HepG2 (cell line): ENCODE results near the gene S100P. TPM values are rescaled to one million over a fixed set of nuclear protein-coding genes. Genes with fewer than 3 reads are reported as not detected.

Source experiments
- CC2D1A ChIP-seq: sonication (generic); formaldehyde crosslinking; IDR thresholded peaks from 2 replicates; pipeline ENCODE4 v1.8.1; 2023; ENCODE audit warnings: mild to moderate bottlenecking, missing genetic modification reagents
- GZF1 ChIP-seq: sonication (generic); formaldehyde crosslinking; IDR thresholded peaks from 2 replicates; pipeline ENCODE4 v1.5.1; 2020; ENCODE audit warnings: mild to moderate bottlenecking, missing genetic modification reagents
- HCFC1 ChIP-seq: fragments of 150-350 bp; IDR thresholded peaks from 2 replicates; pipeline ENCODE4 v1.6.1; 2014; ENCODE audit warnings: low read depth, low read length
- MBNL3 ChIP-seq: fragments of 250-450 bp; sonication (Bioruptor Pico); conservative IDR thresholded peaks from 2 replicates; pipeline ENCODE4 v1.8.0; 2022; ENCODE audit warnings: mild to moderate bottlenecking, inconsistent platforms
- PAF1 ChIP-seq: IDR thresholded peaks from 2 replicates; pipeline ENCODE4 v1.6.1; 2016; ENCODE audit warnings: missing genetic modification reagents, missing compliant biosample characterization
- SNRNP70 ChIP-seq: fragments of 200-400 bp; formaldehyde crosslinking; IDR thresholded peaks from 2 replicates; pipeline ENCODE4 v1.6.1; 2017; ENCODE audit warnings: mild to moderate bottlenecking, low read depth, low read length, moderate library complexity
- STAG1 ChIP-seq: sonication (generic); formaldehyde crosslinking; IDR thresholded peaks from 2 replicates; pipeline ENCODE4 v1.4.0; 2020; ENCODE audit warnings: missing genetic modification reagents
- ZFP41 ChIP-seq: sonication (generic); formaldehyde crosslinking; IDR thresholded peaks from 2 replicates; pipeline ENCODE4 v1.4.0; 2020; ENCODE audit warnings: mild to moderate bottlenecking, missing genetic modification reagents, borderline replicate concordance
- ZNF12 ChIP-seq: sonication (generic); formaldehyde crosslinking; IDR thresholded peaks from 2 replicates; pipeline ENCODE4 v1.5.0; 2020; ENCODE audit warnings: missing genetic modification reagents
- ZNF337 ChIP-seq: sonication (generic); formaldehyde crosslinking; IDR thresholded peaks from 2 replicates; pipeline ENCODE4 v1.5.1; 2020; ENCODE audit warnings: missing genetic modification reagents, low read depth, mild to moderate bottlenecking, borderline replicate concordance
- ZNF441 ChIP-seq: sonication (generic); formaldehyde crosslinking; IDR thresholded peaks from 2 replicates; pipeline ENCODE4 v1.7.0; 2021; ENCODE audit warnings: missing genetic modification reagents, borderline replicate concordance
- ZNF737 ChIP-seq: sonication (generic); formaldehyde crosslinking; IDR thresholded peaks from 2 replicates; pipeline ENCODE4 v1.5.0; 2020; ENCODE audit warnings: missing genetic modification reagents, mild to moderate bottlenecking, borderline replicate concordance
- ZNF768 ChIP-seq: sonication (generic); formaldehyde crosslinking; IDR thresholded peaks from 2 replicates; pipeline ENCODE4 v1.4.0; 2020; ENCODE audit warnings: missing genetic modification reagents
- ZSCAN31 ChIP-seq: sonication (generic); formaldehyde crosslinking; IDR thresholded peaks from 2 replicates; pipeline ENCODE4 v1.5.0; 2020; ENCODE audit warnings: low read depth, mild to moderate bottlenecking, missing genetic modification reagents
- ZSCAN9 ChIP-seq: IDR thresholded peaks from 2 replicates; pipeline ENCODE4 v1.6.1; 2016; ENCODE audit warnings: borderline replicate concordance
- polyA plus RNA-seq, 8 experiments: library from polyadenylated mRNA; depleted of rRNA in 3 of 8; stranded (reverse) in 7 of 8; unstranded in 1 of 8; fragments of >200 nt; fragmentation: Illumina TruSeq in 4 of 8; extraction: Trizol in 4 of 8; gene quantifications; 2 replicates each; pipeline versions ENCODE4 v1.2.1 to v1.2.3, GENCODE V29; 2011 to 2016; ENCODE audit warnings: low read depth in 4 of 8, missing spikeins in 1 of 8, mixed read lengths in 1 of 8; ENCODE audit not compliant: insufficient read depth in 1 of 8
- total RNA-seq, 5 experiments: library from RNA; depleted of rRNA; stranded (reverse); fragments of >200 nt; fragmentation: Illumina TruSeq; extraction: Trizol; gene quantifications; 2 replicates each; pipeline ENCODE4 v1.2.3, GENCODE V29; 2016; ENCODE audit warnings: low read depth in 1 of 5
- TF ChIP-seq, protein P1 (sequence below): sonication (generic); formaldehyde crosslinking; IDR thresholded peaks from 2 replicates; pipeline ENCODE4 v1.8.1; 2022; ENCODE audit warnings: low read depth, mild to moderate bottlenecking, missing genetic modification reagents
- TF ChIP-seq, protein P2 (sequence below): IDR thresholded peaks from 2 replicates; pipeline ENCODE4 v1.6.1; 2016; ENCODE audit warnings: low read depth, borderline replicate concordance
- TF ChIP-seq, protein P3 (sequence below): sonication (generic); formaldehyde crosslinking; IDR thresholded peaks from 2 replicates; pipeline ENCODE4 v1.5.1; 2020; ENCODE audit warnings: missing genetic modification reagents, mild to moderate bottlenecking, borderline replicate concordance
- TF ChIP-seq, protein P4 (sequence below): sonication (generic); formaldehyde crosslinking; IDR thresholded peaks from 2 replicates; pipeline ENCODE4 v1.8.1; 2023; ENCODE audit warnings: missing genetic modification reagents, mild to moderate bottlenecking, borderline replicate concordance
- TF ChIP-seq, protein P5 (sequence below): sonication (generic); formaldehyde crosslinking; IDR thresholded peaks from 2 replicates; pipeline ENCODE4 v1.8.1; 2023; ENCODE audit warnings: mild to moderate bottlenecking, moderate library complexity, missing genetic modification reagents
- TF ChIP-seq, protein P6 (sequence below): sonication (generic); formaldehyde crosslinking; conservative IDR thresholded peaks from 2 replicates; pipeline ENCODE4 v1.5.0; 2020; ENCODE audit warnings: missing genetic modification reagents
- TF ChIP-seq, protein P7 (sequence below): sonication (generic); formaldehyde crosslinking; IDR thresholded peaks from 2 replicates; pipeline ENCODE4 v1.4.0; 2020; ENCODE audit warnings: missing genetic modification reagents

The S100P gene
- total and polyA plus RNA-seq, 2 of the 13 experiments (the other 11 are each of a cell fraction or from before 2014, with no cell fraction given), result 278 to 1,649 TPM

DNA sequence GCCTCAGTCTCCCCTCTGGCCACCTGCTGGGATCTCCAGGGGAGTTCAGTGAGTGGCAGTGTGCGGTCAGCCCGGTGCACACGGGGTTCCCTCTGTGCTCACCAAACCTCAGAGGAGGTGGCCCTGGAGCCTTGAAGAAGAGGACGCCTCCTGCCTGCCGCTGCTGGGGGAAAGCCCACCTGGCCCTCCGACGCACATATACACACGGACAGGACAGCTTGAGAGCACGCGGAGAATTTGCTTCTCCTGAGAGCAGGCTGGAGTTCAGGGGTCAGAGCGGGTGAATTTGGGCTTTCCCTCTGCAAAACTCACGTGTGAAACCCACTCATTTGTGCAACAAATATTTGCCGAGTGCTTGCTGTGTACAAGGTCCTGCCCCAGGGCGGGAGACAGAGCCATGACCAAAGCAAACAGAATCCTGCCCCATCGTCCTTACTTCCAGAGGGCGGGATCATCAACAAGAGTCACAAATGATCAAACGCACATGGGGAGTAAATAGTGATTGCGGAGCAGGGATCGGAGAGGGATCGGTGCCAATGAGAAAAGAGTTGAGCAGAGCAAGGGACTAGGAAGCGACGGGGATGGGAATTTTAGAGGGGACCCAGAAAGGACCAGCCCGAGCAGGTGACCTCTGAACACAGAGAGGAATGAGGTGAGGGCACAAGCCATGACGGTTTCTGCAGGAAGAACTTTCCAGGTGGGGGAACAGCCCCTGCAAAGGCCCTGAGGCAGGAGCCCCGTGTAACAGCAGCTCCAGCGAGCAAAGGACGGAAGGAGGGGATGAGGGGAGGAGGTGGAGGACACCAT lies 39.9 kb downstream of the S100P start (continued):
- TF ChIP-seq, protein P1, sequence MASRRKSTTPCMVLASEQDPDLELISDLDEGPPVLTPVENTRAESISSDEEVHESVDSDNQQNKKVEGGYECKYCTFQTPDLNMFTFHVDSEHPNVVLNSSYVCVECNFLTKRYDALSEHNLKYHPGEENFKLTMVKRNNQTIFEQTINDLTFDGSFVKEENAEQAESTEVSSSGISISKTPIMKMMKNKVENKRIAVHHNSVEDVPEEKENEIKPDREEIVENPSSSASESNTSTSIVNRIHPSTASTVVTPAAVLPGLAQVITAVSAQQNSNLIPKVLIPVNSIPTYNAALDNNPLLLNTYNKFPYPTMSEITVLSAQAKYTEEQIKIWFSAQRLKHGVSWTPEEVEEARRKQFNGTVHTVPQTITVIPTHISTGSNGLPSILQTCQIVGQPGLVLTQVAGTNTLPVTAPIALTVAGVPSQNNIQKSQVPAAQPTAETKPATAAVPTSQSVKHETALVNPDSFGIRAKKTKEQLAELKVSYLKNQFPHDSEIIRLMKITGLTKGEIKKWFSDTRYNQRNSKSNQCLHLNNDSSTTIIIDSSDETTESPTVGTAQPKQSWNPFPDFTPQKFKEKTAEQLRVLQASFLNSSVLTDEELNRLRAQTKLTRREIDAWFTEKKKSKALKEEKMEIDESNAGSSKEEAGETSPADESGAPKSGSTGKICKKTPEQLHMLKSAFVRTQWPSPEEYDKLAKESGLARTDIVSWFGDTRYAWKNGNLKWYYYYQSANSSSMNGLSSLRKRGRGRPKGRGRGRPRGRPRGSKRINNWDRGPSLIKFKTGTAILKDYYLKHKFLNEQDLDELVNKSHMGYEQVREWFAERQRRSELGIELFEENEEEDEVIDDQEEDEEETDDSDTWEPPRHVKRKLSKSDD (CRISPR knock-in tag), result peak; percentile 81; the same call in 1 of the 2 replicates
- TF ChIP-seq PAF1 (CRISPR knock-in tag), result no peak
- no peak; the same call in 1 of the 2 replicates for TF ChIP-seq ZSCAN31 (CRISPR knock-in tag)
- TF ChIP-seq, protein P2, sequence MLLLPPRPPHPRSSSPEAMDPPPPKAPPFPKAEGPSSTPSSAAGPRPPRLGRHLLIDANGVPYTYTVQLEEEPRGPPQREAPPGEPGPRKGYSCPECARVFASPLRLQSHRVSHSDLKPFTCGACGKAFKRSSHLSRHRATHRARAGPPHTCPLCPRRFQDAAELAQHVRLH (CRISPR knock-in tag), result 0 out of 2 replicates have a peak, but pooled peaks have one; percentile 60
- no peak for TF ChIP-seq MBNL3
- TF ChIP-seq, protein P3, sequence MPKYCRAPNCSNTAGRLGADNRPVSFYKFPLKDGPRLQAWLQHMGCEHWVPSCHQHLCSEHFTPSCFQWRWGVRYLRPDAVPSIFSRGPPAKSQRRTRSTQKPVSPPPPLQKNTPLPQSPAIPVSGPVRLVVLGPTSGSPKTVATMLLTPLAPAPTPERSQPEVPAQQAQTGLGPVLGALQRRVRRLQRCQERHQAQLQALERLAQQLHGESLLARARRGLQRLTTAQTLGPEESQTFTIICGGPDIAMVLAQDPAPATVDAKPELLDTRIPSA, result no peak
- TF ChIP-seq, protein P4, sequence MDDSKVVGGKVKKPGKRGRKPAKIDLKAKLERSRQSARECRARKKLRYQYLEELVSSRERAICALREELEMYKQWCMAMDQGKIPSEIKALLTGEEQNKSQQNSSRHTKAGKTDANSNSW (CRISPR knock-in tag), result 0 out of 2 replicates have a peak, but pooled peaks have one; percentile 40
- TF ChIP-seq ZFP41 (CRISPR knock-in tag), result no peak
- peak; percentile 70; the same call in 1 of the 2 replicates for TF ChIP-seq ZNF12 (CRISPR knock-in tag)
- TF ChIP-seq, protein P5, sequence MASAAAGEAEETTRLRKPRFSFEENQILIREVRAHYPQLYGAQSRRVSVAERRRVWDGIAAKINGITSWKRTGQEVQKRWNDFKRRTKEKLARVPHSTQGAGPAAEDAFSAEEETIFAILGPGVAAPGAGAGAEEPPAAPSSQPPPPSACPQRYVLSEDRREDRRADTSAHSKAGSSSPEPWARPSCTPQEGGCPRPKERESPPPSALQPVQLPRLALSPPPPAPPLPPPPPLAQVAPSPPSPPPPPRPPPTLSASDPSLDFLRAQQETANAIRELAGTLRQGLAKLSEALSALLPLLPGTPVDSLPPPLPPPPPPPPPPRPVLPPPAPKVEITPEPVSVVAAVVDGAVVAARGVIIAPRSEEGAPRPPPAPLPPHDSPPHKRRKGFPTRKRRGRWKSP (CRISPR knock-in tag), result 0 out of 2 replicates have a peak, but pooled peaks have one; percentile 73
- TF ChIP-seq, protein P6, sequence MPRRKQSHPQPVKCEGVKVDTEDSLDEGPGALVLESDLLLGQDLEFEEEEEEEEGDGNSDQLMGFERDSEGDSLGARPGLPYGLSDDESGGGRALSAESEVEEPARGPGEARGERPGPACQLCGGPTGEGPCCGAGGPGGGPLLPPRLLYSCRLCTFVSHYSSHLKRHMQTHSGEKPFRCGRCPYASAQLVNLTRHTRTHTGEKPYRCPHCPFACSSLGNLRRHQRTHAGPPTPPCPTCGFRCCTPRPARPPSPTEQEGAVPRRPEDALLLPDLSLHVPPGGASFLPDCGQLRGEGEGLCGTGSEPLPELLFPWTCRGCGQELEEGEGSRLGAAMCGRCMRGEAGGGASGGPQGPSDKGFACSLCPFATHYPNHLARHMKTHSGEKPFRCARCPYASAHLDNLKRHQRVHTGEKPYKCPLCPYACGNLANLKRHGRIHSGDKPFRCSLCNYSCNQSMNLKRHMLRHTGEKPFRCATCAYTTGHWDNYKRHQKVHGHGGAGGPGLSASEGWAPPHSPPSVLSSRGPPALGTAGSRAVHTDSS, result no peak
- no peak for TF ChIP-seq STAG1 (CRISPR knock-in tag)
- no peak for TF ChIP-seq GZF1 (CRISPR knock-in tag)
- TF ChIP-seq ZNF737 (CRISPR knock-in tag), result no peak
- no peak; the same call in 1 of the 2 replicates for TF ChIP-seq ZNF768 (CRISPR knock-in tag)
- no peak for TF ChIP-seq CC2D1A (CRISPR knock-in tag)
- TF ChIP-seq ZNF337 (CRISPR knock-in tag), result no peak
- no peak for TF ChIP-seq HCFC1
- 0 out of 2 replicates have a peak, but pooled peaks have one; percentile 56 for TF ChIP-seq ZSCAN9 (CRISPR knock-in tag)
- TF ChIP-seq ZNF441 (CRISPR knock-in tag), result peak; percentile 30; the same call in 1 of the 2 replicates
- TF ChIP-seq, protein P7, sequence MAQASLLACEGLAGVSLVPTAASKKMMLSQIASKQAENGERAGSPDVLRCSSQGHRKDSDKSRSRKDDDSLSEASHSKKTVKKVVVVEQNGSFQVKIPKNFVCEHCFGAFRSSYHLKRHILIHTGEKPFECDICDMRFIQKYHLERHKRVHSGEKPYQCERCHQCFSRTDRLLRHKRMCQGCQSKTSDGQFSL (CRISPR knock-in tag), result no peak
- TF ChIP-seq SNRNP70, result no peak
